Measurements from ENCODE around the gene NTF4. TPM values are rescaled to one million over a fixed set of nuclear protein-coding genes. Genes with fewer than 3 reads are reported as not detected.
"Not testable (repeated sequence)": the region's sequence is repeated elsewhere in the genome, so short reads cannot be mapped to it uniquely, and the experiment has no call there.

Gene NTF4
- polyA plus RNA-seq, 4 donors = 0.34 TPM; not detected in 3

DNA sequence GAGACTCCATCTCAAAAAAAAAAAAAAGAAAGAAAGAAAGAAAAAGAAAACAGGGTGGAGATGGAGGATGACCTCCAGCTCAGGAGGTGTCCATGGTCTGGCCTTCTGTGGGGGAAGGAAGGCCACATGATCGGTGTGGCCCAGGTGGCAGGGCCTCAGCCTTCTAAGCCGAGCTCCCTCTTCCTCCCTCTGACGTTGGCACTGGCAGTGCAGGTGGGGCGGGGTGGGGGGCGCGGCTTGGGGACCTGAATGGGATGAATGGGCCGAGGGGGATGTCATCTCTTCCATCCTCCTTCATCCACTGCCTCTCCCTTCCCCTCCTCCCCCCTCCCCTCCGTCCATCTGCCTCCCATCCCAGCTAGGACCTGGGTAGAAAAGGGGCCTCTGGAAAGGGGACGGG, 24.9 kb downstream of the NTF4 start:
- DNase-seq; H3K27me3 ChIP-seq (ENCODE audit: control insufficient read depth in 3 of 3, insufficient read depth in 3 of 3, low read length in 3 of 3); H3K4me3 ChIP-seq (ENCODE audit: low read depth in 1 of 3, low read length in 3 of 3); H3K36me3 ChIP-seq (ENCODE audit: control insufficient read depth in 3 of 3, insufficient read depth in 2 of 3, low read depth in 1 of 3, low read length in 3 of 3); H3K4me1 ChIP-seq (ENCODE audit: control insufficient read depth in 3 of 3, insufficient read depth in 2 of 3, low read depth in 1 of 3, low read length in 2 of 3); FAIRE-seq; H3K27ac ChIP-seq (ENCODE audit: low read depth in 1 of 3, low read length in 2 of 3); H3K9me3 ChIP-seq (ENCODE audit: control insufficient read depth in 2 of 2, insufficient read depth in 1 of 2, low read depth in 1 of 2, low read length in 1 of 2): not testable (repeated sequence)
- WGBS, 3 donors = 43 to 77% (median 63%) methylated on average over 3 to 9 of the region's 9 CpGs

DNA sequence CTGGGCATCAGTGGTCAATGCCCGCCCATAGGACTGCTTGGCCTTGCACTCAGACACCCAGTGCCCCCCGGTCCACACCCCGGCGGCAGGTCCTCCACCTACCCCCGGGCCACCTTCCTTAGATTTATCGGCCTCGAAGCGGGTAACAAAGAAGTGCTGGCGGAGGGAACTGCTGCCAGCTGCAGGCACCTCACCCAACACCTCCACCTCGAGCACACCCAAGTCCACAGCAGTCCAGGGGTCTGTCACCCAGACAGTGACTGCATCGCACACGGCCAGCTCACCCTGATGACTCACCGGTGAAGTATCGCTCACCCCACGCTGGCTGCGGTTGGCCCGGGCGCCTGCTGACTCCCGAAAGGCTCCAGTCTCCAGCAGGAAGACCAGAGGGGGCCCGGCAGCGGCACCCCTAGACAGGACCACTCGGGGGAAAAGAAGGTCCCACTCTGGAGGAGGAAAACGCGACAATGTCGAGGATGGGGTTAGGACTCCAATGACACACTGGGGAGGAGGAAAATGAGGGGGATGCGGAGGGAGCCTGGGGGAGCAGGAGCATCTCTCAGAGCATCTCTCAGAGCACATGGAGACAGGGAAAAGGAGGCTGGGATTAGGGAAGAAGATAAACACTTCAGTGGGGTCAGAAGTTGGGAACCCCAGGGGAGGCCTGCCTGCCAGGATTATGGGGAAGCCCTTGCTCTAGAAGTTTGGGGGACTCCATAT, 25.9 kb downstream of the NTF4 start:
- 75 to 85% (median 84%) methylated on average over 22 to 26 of the region's 26 CpGs for WGBS, 3 donors
- not testable (repeated sequence) for DNase-seq, FAIRE-seq

DNA sequence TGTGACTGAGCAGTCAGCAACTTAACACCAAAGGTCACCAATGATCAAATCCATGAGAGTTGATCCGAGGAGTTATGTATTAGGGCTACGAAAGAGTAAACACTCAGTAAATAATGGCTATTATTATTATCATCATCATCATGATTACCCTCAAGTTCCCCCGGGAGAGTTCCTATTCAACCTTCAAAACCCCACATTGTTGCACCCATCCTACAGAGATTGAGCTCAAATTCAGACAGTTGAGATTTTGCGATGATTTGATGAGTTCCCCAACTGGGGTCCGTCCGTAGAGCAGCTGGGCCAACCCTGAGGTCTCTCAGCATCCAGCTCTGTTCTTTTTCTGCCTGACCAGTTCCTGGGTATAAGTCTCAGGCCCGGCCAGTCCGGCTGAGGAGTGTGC, 26.5 kb downstream of the NTF4 start:
- H3K4me3 ChIP-seq (ENCODE audit: low read depth in 1 of 3, low read length in 3 of 3); H3K27me3 ChIP-seq (ENCODE audit: control insufficient read depth in 3 of 3, insufficient read depth in 3 of 3, low read length in 3 of 3); DNase-seq; FAIRE-seq; H3K9me3 ChIP-seq (ENCODE audit: control insufficient read depth in 2 of 2, insufficient read depth in 1 of 2, low read depth in 1 of 2, low read length in 1 of 2); H3K4me1 ChIP-seq (ENCODE audit: control insufficient read depth in 3 of 3, insufficient read depth in 2 of 3, low read depth in 1 of 3, low read length in 2 of 3); H3K27ac ChIP-seq (ENCODE audit: low read depth in 1 of 3, low read length in 2 of 3); H3K36me3 ChIP-seq (ENCODE audit: control insufficient read depth in 3 of 3, insufficient read depth in 2 of 3, low read depth in 1 of 3, low read length in 3 of 3): not testable (repeated sequence)
- 83 to 91% (median 85%) methylated on average over 5 to 8 of the region's 8 CpGs for WGBS, 3 donors

More for the DNA sequence above, 25.9 kb downstream of the NTF4 start:
- H3K27ac ChIP-seq (ENCODE audit: low read depth in 1 of 3, low read length in 2 of 3); H3K36me3 ChIP-seq (ENCODE audit: control insufficient read depth in 3 of 3, insufficient read depth in 2 of 3, low read depth in 1 of 3, low read length in 3 of 3); H3K9me3 ChIP-seq (ENCODE audit: control insufficient read depth in 2 of 2, insufficient read depth in 1 of 2, low read depth in 1 of 2, low read length in 1 of 2); H3K4me3 ChIP-seq (ENCODE audit: low read depth in 1 of 3, low read length in 3 of 3); H3K27me3 ChIP-seq (ENCODE audit: control insufficient read depth in 3 of 3, insufficient read depth in 3 of 3, low read length in 3 of 3); H3K4me1 ChIP-seq (ENCODE audit: control insufficient read depth in 3 of 3, insufficient read depth in 2 of 3, low read depth in 1 of 3, low read length in 2 of 3): not testable (repeated sequence)

DNA sequence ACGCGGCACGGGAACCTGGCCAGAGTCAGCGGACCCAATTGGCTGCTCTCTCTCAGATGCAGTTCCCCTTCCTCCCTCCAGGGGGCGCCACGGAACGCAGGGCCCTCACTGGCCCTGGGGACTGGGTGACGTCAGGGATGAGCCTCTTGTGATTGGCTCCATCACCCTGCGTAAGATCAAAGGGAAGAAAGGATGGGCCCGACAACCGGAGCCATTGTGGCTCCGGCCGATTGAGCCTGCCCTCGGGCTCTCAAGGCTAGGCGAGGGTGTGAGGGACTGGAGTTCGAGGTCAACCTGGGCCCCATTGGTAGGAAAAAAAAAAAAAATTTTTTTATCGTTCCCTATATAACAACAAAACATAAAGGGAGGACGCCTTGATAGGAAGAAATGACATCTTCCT, 27.8 kb downstream of the NTF4 start, which contains the start of gene CGB1:
CGB1 (minus strand) TSS at position 81 of the 400 bp plus-strand sequence. CDS start 184 bp downstream, outside the sequence.
- WGBS, 3 donors = 50 to 53% (median 53%) methylated on average over 16 to 18 of the region's 18 CpGs
- not testable (repeated sequence) for DNase-seq; H3K4me1 ChIP-seq (ENCODE audit: control insufficient read depth in 3 of 3, insufficient read depth in 2 of 3, low read depth in 1 of 3, low read length in 2 of 3); H3K36me3 ChIP-seq (ENCODE audit: control insufficient read depth in 3 of 3, insufficient read depth in 2 of 3, low read depth in 1 of 3, low read length in 3 of 3); H3K27me3 ChIP-seq (ENCODE audit: control insufficient read depth in 3 of 3, insufficient read depth in 3 of 3, low read length in 3 of 3); H3K4me3 ChIP-seq (ENCODE audit: low read depth in 1 of 3, low read length in 3 of 3); H3K9me3 ChIP-seq (ENCODE audit: control insufficient read depth in 2 of 2, insufficient read depth in 1 of 2, low read depth in 1 of 2, low read length in 1 of 2); FAIRE-seq; H3K27ac ChIP-seq (ENCODE audit: low read depth in 1 of 3, low read length in 2 of 3)

DNA sequence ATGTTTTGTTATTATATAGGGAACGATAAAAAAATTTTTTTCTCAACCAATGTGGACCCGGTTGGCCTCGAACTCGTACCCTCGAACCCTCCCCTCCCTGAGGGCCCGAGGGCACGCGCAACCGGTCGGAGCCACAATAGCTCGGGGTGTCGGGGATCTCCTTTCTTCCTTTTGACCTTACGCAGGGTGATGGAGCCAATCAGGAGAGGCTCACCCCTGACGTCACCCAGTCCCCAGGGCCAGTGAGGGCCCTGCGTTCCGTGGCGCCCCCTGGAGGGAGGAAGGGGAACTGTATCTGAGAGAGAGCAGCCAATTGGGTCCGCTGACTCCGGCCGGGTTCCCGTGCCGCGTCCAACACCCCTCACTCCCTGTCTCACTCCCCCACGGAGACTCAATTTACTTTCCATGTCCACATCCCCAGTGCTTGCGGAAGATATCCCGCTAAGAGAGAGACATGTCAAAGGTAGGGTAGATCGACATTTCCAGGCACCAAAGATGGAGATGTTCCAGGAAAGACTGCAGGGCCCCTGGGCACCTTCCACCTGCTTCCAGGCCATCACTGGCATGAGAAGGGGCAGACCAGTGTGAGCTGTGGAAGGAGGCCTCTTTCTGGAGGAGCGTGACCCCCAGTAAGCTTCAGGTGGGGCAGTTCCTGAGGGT, 32.8 kb downstream of the NTF4 start, which contains the start of gene CGB2:
CGB2 (plus strand) TSS at position 249 of the 660 bp plus-strand sequence; CDS start at position 455, 206 bp downstream.
- FAIRE-seq; H3K9me3 ChIP-seq (ENCODE audit: control insufficient read depth in 2 of 2, insufficient read depth in 1 of 2, low read depth in 1 of 2, low read length in 1 of 2); H3K27ac ChIP-seq (ENCODE audit: low read depth in 1 of 3, low read length in 2 of 3); H3K36me3 ChIP-seq (ENCODE audit: control insufficient read depth in 3 of 3, insufficient read depth in 2 of 3, low read depth in 1 of 3, low read length in 3 of 3); H3K4me1 ChIP-seq (ENCODE audit: control insufficient read depth in 3 of 3, insufficient read depth in 2 of 3, low read depth in 1 of 3, low read length in 2 of 3); H3K4me3 ChIP-seq (ENCODE audit: low read depth in 1 of 3, low read length in 3 of 3); H3K27me3 ChIP-seq (ENCODE audit: control insufficient read depth in 3 of 3, insufficient read depth in 3 of 3, low read length in 3 of 3): not testable (repeated sequence)
- peak in 1 of 2 donors; percentile 17 for DNase-seq
- 20 to 31% (median 26%) methylated on average over 28 of the region's 28 CpGs for WGBS, 3 donors

DNA sequence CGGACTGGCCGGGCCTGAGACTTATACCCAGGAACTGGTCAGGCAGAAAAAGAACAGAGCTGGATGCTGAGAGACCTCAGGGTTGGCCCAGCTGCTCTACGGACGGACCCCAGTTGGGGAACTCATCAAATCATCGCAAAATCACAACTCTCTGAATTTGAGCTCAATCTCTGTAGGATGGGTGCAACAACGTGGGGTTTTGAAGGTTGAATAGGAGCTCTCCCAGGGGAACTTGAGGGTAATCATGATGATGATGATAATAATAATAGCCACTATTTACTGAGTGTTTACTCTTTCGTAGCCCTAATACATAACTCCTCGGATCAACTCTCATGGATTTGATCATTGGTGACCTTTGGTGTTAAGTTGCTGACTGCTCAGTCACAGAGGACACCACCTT, 34.3 kb downstream of the NTF4 start:
- H3K4me1 ChIP-seq (ENCODE audit: control insufficient read depth in 3 of 3, insufficient read depth in 2 of 3, low read depth in 1 of 3, low read length in 2 of 3); FAIRE-seq; H3K4me3 ChIP-seq (ENCODE audit: low read depth in 1 of 3, low read length in 3 of 3); H3K27ac ChIP-seq (ENCODE audit: low read depth in 1 of 3, low read length in 2 of 3); H3K9me3 ChIP-seq (ENCODE audit: control insufficient read depth in 2 of 2, insufficient read depth in 1 of 2, low read depth in 1 of 2, low read length in 1 of 2); DNase-seq; H3K36me3 ChIP-seq (ENCODE audit: control insufficient read depth in 3 of 3, insufficient read depth in 2 of 3, low read depth in 1 of 3, low read length in 3 of 3); H3K27me3 ChIP-seq (ENCODE audit: control insufficient read depth in 3 of 3, insufficient read depth in 3 of 3, low read length in 3 of 3): not testable (repeated sequence)
- WGBS, 3 donors = 87 to 91% (median 90%) methylated on average over 2 to 5 of the region's 8 CpGs

DNA sequence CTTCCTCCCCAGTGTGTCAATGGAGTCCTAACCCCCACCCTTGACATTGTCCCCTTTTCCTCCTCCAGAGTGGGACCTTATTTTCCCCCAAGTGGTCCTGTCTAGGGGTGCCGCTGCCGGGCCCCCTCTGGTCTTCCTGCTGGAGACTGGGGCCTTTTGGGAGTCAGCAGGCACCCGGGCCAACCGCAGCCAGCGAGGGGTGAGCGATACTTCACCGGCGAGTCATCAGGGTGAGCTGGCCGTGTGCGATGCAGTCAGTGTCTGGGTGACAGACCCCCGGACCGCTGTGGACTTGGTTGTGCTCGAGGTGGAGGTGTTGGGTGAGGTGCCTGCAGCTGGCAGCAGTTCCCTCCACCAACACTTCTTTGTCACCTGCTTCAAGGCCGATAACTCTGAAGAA, 34.9 kb downstream of the NTF4 start:
- H3K36me3 ChIP-seq (ENCODE audit: control insufficient read depth in 3 of 3, insufficient read depth in 2 of 3, low read depth in 1 of 3, low read length in 3 of 3); FAIRE-seq; H3K27me3 ChIP-seq (ENCODE audit: control insufficient read depth in 3 of 3, insufficient read depth in 3 of 3, low read length in 3 of 3); H3K4me3 ChIP-seq (ENCODE audit: low read depth in 1 of 3, low read length in 3 of 3); DNase-seq; H3K27ac ChIP-seq (ENCODE audit: low read depth in 1 of 3, low read length in 2 of 3); H3K4me1 ChIP-seq (ENCODE audit: control insufficient read depth in 3 of 3, insufficient read depth in 2 of 3, low read depth in 1 of 3, low read length in 2 of 3); H3K9me3 ChIP-seq (ENCODE audit: control insufficient read depth in 2 of 2, insufficient read depth in 1 of 2, low read depth in 1 of 2, low read length in 1 of 2): not testable (repeated sequence)
- WGBS, 3 donors = 83 to 90% (median 85%) methylated on average over 11 to 14 of the region's 14 CpGs

DNA sequence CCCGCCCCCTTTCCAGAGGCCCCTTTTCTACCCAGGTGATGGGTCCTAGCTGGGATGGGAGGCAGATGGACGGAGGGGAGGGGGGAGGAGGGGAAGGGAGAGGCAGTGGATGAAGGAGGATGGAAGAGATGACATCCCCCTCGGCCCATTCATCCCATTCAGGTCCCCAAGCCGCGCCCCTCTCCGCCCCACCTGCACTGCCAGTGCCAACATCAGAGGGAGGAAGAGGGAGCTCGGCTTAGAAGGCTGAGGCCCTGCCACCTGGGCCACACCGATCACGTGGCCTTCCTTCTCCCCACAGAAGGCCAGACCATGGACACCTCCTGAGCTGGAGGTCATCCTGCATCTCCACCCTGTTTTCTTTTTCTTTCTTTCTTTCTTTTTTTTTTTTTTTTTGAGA, 35.9 kb downstream of the NTF4 start:
- DNase-seq; H3K27ac ChIP-seq (ENCODE audit: low read depth in 1 of 3, low read length in 2 of 3); FAIRE-seq; H3K9me3 ChIP-seq (ENCODE audit: control insufficient read depth in 2 of 2, insufficient read depth in 1 of 2, low read depth in 1 of 2, low read length in 1 of 2); H3K4me3 ChIP-seq (ENCODE audit: low read depth in 1 of 3, low read length in 3 of 3); H3K4me1 ChIP-seq (ENCODE audit: control insufficient read depth in 3 of 3, insufficient read depth in 2 of 3, low read depth in 1 of 3, low read length in 2 of 3); H3K27me3 ChIP-seq (ENCODE audit: control insufficient read depth in 3 of 3, insufficient read depth in 3 of 3, low read length in 3 of 3); H3K36me3 ChIP-seq (ENCODE audit: control insufficient read depth in 3 of 3, insufficient read depth in 2 of 3, low read depth in 1 of 3, low read length in 3 of 3): not testable (repeated sequence)
- 64 to 74% (median 64%) methylated on average over 5 to 9 of the region's 9 CpGs for WGBS, 3 donors

All from small intestine (tissue), 7 donors.